HFFc6 (cell line): ENCODE measurements around the gene EVPL. TPM values are rescaled to one million over a fixed set of nuclear protein-coding genes. Genes with fewer than 3 reads are reported as not detected.
A peak's percentile ranks its signal among the peaks of the same experiment; 100 is the strongest.
"Not testable (repeated sequence)": the region's sequence is repeated elsewhere in the genome, so short reads cannot be mapped to it uniquely, and the experiment has no call there.

ENCODE experiments used
- DNase-seq: peaks from one replicate; pipeline ENCODE4 v3.0.0-alpha.2; 2018
- H3K27ac Mint-ChIP-seq: 2 replicates; pipeline ENCODE4 v1.8.0; 2020; ENCODE audit warnings: mild to moderate bottlenecking, mixed read lengths
- H3K27me3 Mint-ChIP-seq: 2 replicates; pipeline ENCODE4 v1.8.0; 2021; ENCODE audit warnings: mild to moderate bottlenecking, moderate library complexity, mixed read lengths; ENCODE audit not compliant: insufficient read depth
- H3K36me3 Mint-ChIP-seq: 2 replicates; pipeline ENCODE4 v1.8.0; 2021; ENCODE audit warnings: low read depth, mixed read lengths
- H3K4me1 Mint-ChIP-seq: 2 replicates; pipeline ENCODE4 v1.8.0; 2020; ENCODE audit warnings: low read depth, mixed read lengths
- H3K4me3 Mint-ChIP-seq: 2 replicates; pipeline ENCODE4 v1.8.0; 2020; ENCODE audit warnings: mild to moderate bottlenecking, moderate library complexity, mixed read lengths
- H3K9me3 Mint-ChIP-seq: 2 replicates; pipeline ENCODE4 v1.8.0; 2020; ENCODE audit warnings: mild to moderate bottlenecking, mixed read lengths
- CTCF ChIP-seq: fragments of 200-600 bp; sonication (generic); IDR thresholded peaks from 2 replicates; pipeline ENCODE4 v1.5.0; 2021; ENCODE audit warnings: antibody characterized with exemption, mild to moderate bottlenecking
- total RNA-seq, 6 experiments: library from RNA; stranded (reverse); fragmentation: NEBNext Ultra II Directional; extraction: Animal tissue kit (Norgen Biotek cat#: 25700); gene quantifications; 2 replicates in 1 of 6; 3 replicates in 5 of 6; pipeline ENCODE4 v1.2.3, GENCODE V29; 2021

The EVPL gene
- total RNA-seq, 6 experiments from 2014 or later, result not detected

DNA sequence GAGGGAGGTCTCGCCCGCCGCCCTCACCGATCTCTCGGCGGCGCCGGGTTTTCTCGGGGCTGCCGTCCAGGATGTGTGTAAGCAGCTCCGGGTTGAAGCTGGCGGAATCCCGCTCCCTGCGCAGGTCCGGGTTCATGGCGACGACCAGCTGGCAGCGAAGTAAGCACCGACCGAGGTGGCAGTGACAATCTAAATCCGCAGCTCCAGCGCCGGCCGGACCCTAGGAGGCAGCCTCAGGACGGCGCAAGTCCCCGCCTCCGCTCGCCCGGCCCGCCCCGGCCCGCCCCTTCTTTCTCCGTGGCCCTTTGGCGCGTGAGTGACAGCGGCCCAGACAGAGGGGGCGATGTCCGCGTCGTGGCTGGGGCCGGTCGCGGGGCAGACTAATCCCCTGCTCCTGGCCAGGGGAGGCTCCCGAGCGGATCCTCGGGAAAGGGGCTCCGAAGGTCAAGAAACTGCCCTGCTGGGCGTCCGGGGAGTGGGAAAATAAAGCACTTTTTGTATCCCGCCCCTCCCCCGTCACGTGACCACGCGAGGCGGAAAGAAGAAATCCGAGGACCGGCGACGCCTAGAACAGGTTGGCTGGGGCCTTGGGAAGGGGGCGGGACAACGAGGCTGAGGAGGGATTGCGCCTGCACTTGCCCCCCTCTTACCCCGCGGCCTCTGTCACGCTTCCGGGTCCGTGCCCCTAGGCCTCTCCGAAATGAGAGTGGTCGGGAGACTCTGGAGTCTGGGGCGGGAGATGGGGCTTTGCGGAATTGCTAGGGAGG lies 48.0 kb downstream of the EVPL start, which contains the start of the genes ACOX1 and TEN1:
Gene ACOX1 (minus strand): TSS at position 229 of the 767 bp plus-strand sequence. CDS start 93 bp downstream, at position 136.
Gene TEN1 (plus strand): TSS at position 303 of the 767 bp plus-strand sequence. CDS start 6,953 bp downstream, outside the sequence.
- TF ChIP-seq CTCF, result peak; percentile 69
- H3K9me3 Mint-ChIP-seq, result no peaks in the 10 kb centered on the region
- peaks cover 4% of the 10 kb centered on the region for H3K27me3 Mint-ChIP-seq
- peak; percentile 92 for DNase-seq
- peaks cover 59% of the 10 kb centered on the region for H3K4me1 Mint-ChIP-seq
- H3K27ac Mint-ChIP-seq, result peak within 1 kb of the TSS; percentile 99
- peak within 1 kb of the TSS; percentile 97 for H3K4me3 Mint-ChIP-seq
- H3K36me3 Mint-ChIP-seq, result peaks cover 22% of the 10 kb centered on the region

GRCh38 chr17:75976175-75976848 lies 50.8 kb downstream of the EVPL start:
- peak overlapping the region; percentile 1; the same call in 1 of the 2 replicates for H3K27ac Mint-ChIP-seq
- no peak for TF ChIP-seq CTCF
- H3K9me3 Mint-ChIP-seq, result no peaks in the 10 kb centered on the region
- H3K4me1 Mint-ChIP-seq, result peaks cover 37% of the 10 kb centered on the region
- peak overlapping the region; percentile 61 for H3K4me3 Mint-ChIP-seq
- no peak for DNase-seq
- H3K27me3 Mint-ChIP-seq, result peaks cover 4% of the 10 kb centered on the region
- H3K36me3 Mint-ChIP-seq, result peaks cover 28% of the 10 kb centered on the region

- Mint-ChIP-seq H3K27ac (peak overlapping the region; percentile 1; the same call in 1 of the 2 replicates), H3K27me3 (peaks cover 4% of the 10 kb centered on the region), H3K4me3 (peak overlapping the region; percentile 61), H3K9me3 (no peaks in the 10 kb centered on the region), H3K36me3 (peaks cover 29% of the 10 kb centered on the region), H3K4me1 (peaks cover 32% of the 10 kb centered on the region)
- TF ChIP-seq CTCF, result no peak
- no peak for DNase-seq
These were observed 51.3 kb downstream of the EVPL start for GRCh38 chr17:75975757-75976174.

DNA sequence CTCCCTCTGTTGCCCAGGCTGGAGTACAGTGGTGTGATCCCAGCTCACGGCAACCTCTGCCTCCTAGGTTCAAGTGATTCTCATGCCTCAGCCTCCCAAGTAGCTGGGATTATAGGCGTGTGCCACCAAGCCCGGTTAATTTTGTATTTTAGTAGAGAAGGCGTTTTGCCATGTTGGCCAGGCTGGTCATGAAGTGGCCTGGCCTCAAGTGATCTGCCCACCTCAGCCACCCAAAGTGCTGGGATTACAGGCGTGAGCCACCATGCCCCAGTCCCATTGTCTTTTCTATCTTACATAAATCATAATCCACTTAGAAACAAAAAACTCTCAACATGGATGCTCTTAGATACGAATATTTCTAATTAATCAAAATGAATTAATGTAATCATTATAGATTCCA lies 51.9 kb downstream of the EVPL start:
- not testable (repeated sequence) for H3K27me3 Mint-ChIP-seq, H3K27ac Mint-ChIP-seq, H3K9me3 Mint-ChIP-seq, DNase-seq, H3K4me3 Mint-ChIP-seq
- H3K4me1 Mint-ChIP-seq, result peaks cover 33% of the 10 kb centered on the region
- H3K36me3 Mint-ChIP-seq, result peaks cover 34% of the 10 kb centered on the region

- Mint-ChIP-seq H3K4me3 (no peak overlapping the region), H3K36me3 (peaks cover 20% of the 10 kb centered on the region), H3K4me1 (peaks cover 17% of the 10 kb centered on the region), H3K27me3 (peaks cover 2% of the 10 kb centered on the region), H3K27ac (peak overlapping the region; percentile 51), H3K9me3 (no peaks in the 10 kb centered on the region)
- DNase-seq, result no peak
- TF ChIP-seq CTCF, result no peak
These were observed 56.5 kb downstream of the EVPL start for GRCh38 chr17:75970626-75971025.
